ENCODE measurements around the gene ABLIM2.

ABLIM2 gene

GRCh38 chr4:8129136-8129535 is 29.5 kb downstream of the ABLIM2 start:
- TF ChIP-seq CTCF (IDR thresholded peaks at IDR 0.05; ENCODE audit: low read depth, low read length): no peak
- no peak for DNase-seq (ENCODE audit: extremely low read depth, low read depth)

DNA sequence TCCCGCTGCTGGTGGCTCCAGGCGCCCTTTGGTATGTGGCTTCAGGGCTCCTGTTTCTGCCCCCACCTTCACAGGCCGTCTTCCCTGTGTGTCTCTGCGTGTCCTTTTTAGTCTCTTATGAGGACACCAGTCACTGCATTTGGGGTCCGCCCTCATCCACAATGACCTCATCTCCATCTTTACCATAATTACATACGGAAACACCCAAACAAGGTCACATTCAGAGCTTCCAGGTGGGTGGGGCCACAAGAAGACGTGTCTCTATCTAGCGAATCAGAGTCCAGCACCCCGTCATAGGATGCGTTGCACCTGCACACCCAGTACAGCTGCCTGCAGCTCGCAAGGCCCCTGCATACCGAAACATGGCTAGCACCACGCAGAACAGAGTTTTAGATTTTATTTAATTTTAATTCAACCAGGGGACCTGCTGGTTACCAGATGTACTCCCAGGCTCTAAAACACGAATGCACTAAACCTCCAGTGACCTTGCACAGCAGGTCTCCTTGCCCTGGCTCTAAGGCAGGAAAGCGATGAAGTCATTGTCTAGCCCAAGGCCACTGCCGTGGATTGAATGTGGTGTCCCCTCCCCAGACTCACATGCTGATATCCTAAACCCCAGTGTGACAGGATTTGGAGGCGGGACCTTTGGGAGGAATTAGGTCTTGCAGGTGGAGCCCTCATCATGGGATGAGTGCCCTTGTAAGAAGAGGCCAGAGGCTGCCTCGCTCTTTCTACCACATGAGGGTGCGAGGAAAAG is 30.3 kb downstream of the ABLIM2 start:
- TF ChIP-seq CTCF (IDR thresholded peaks at IDR 0.05; ENCODE audit: low read depth, low read length): no peak
- DNase-seq (ENCODE audit: extremely low read depth, low read depth): no peak

DNA sequence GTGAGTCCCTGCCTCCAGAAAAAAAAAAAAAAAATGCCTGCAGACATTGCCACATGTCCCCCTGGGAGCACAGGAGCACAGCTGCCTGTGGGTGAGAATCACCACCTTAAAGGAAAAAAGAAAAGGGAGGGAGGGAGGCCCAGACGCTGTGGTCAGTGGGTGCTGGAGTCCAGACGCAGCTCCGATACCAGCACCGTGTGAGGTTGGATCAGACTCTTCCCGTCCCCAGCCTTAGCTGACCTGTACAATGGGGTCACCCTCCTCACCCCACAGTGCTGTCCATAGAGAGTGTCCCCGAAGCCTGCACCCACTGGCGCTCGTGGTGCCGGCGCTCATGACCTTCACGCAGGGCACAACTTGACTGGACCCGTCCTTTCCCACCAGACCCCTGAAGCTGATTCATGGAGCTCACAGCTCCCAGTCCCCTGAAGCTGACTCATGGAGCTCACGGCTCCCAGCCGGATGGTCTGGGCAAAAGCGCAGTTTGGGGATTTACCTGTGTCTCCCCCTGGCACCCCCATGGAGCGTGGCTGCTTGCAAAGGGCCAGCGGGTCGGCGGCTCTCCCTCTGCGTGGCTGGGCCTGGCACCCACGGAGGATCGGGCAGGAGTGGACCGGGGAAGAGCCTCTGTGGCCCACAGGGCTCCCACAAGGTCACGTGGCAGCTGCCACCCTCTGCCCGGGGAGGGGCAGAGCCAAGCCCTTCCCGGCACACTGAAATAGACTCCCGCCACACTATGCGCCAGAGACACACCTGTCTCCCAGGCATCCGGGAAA is 31.4 kb downstream of the ABLIM2 start:
- DNase-seq (ENCODE audit: extremely low read depth, low read depth): no peak
- TF ChIP-seq CTCF (IDR thresholded peaks at IDR 0.05; ENCODE audit: low read depth, low read length): no peak

DNA sequence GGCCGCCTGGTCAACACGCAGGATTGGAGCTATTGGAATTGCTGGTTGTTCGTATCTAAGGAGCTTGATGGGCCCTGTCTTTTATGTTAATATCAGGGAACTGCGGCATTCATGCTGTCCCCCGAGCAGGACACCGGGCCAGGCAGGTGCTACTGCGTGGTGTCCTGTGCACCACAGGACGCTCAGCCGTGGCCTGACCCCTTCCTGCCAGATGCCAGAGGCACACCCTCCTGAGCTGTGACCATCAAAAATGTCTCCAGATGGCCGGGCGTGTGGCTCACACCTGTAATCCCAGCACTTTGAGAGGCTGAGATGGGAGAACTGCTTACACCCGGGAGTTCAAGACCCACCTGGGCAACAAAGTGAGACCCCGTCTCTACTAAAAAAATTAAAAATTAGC is 32.1 kb downstream of the ABLIM2 start:
- TF ChIP-seq CTCF (IDR thresholded peaks at IDR 0.05; ENCODE audit: low read depth, low read length): no peak
- DNase-seq (ENCODE audit: extremely low read depth, low read depth): no peak

GRCh38 chr4:8125526-8126056 is 33.0 kb downstream of the ABLIM2 start:
- no peak for DNase-seq (ENCODE audit: extremely low read depth, low read depth)
- TF ChIP-seq CTCF (IDR thresholded peaks at IDR 0.05; ENCODE audit: low read depth, low read length): no peak

DNA sequence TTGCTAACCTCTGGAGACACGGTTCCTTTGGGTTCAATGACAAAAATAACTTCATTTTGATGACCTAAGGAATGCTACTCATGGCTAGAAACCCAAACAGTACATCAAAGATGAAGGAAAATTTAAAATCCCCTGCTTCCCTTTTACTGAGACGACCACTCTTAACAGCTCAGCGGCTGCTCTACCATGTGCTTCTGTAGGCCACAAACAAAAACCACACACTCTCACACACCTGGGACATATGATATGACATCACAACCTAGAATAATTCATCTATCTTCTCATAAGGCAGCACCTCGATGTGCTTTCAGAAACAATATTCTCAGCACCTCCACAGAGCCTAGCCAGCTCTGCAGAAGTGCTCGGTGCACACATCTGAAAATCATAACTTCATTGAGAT is 34.7 kb downstream of the ABLIM2 start:
- no peak for TF ChIP-seq CTCF (IDR thresholded peaks at IDR 0.05; ENCODE audit: low read depth, low read length)
- no peak for DNase-seq (ENCODE audit: extremely low read depth, low read depth)

DNA sequence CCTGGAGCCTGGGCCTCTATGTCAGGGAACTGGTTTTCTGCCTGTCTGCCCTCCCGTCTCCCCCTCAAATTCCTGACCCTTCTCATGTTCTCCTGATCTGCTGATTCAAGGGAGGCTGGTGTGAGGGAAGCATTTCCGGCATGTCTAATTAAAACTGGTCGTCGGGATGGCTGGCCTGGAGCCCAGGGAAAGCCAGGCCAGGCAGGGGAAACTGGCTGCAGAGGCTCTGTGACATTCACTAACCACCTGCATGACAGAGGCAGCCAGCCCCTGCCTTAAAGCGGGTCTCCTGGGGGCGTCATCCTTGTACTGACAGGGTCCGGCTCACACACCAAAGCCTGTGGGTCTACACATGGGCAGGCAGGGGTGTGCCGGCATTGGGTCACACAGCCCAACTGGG is 35.2 kb downstream of the ABLIM2 start:
- no peak for DNase-seq (ENCODE audit: extremely low read depth, low read depth)
- no peak for TF ChIP-seq CTCF (IDR thresholded peaks at IDR 0.05; ENCODE audit: low read depth, low read length)

Data from AG09319 (cell line).